HEK293 (cell line): ENCODE data around the gene HMGXB3.
A peak's percentile ranks its signal among the peaks of the same experiment; 100 is the strongest.

Source experiments
- CTCF ChIA-PET: fragments of 350-600 bp; formaldehyde crosslinking; extraction: SDS; loops from one replicate; lab custom pipeline; 2021; ENCODE audit warnings: antibody characterized with exemption; lab: Yijun Ruan, JAX
- POLR2A ChIA-PET: fragments of 300-600 bp; formaldehyde crosslinking; extraction: SDS; loops from one replicate; lab custom pipeline; 2020; ENCODE audit warnings: antibody characterized with exemption, inconsistent platforms; lab: Yijun Ruan, JAX
- H3K27ac ChIP-seq: fragments of 200-500 bp; sonication (Bioruptor generic); 2 replicates; pipeline ENCODE4 v1.5.1; 2014; ENCODE audit warnings: low read depth, low read length, control low read depth, inconsistent platforms; ENCODE audit errors: extremely low read depth
- H3K36me3 ChIP-seq, 2 experiments: fragments of 200-500 bp in 1 of 2; sonication (Bioruptor generic) in 1 of 2; 1 replicate in 1 of 2; 2 replicates in 1 of 2; pipeline ENCODE4 v1.5.1; 2014 to 2017; ENCODE audit warnings: inconsistent platforms in 2 of 2, low read length in 2 of 2; ENCODE audit not compliant: control insufficient read depth in 2 of 2, insufficient read depth in 1 of 2
- H3K4me1 ChIP-seq: fragments of 200-500 bp; sonication (Bioruptor generic); 2 replicates; pipeline ENCODE4 v1.5.1; 2014; ENCODE audit warnings: mild to moderate bottlenecking, low read length, inconsistent platforms; ENCODE audit not compliant: control insufficient read depth, insufficient read depth
- H3K4me3 ChIP-seq: 2 replicates; pipeline ENCODE4 v1.5.1; 2011; ENCODE audit warnings: low read depth, mild to moderate bottlenecking, control low read depth, low read length, moderate library complexity
- H3K9me3 ChIP-seq: fragments of 200-500 bp; sonication (Bioruptor generic); 2 replicates; pipeline ENCODE4 v1.5.1; 2014; ENCODE audit warnings: low read depth, low read length, inconsistent platforms; ENCODE audit not compliant: control insufficient read depth, insufficient read depth
- BCL11B ChIP-seq: fragments of 450-650 bp; formaldehyde crosslinking; IDR thresholded peaks from 2 replicates; pipeline ENCODE4 v1.5.1; 2016; ENCODE audit warnings: low read depth, missing biosample characterization, missing genetic modification characterization
- KLF7 ChIP-seq: fragments of 450-650 bp; formaldehyde crosslinking; IDR thresholded peaks from 2 replicates; pipeline ENCODE4 v1.5.1; 2016; ENCODE audit warnings: missing biosample characterization, missing genetic modification characterization, borderline replicate concordance
- RBAK ChIP-seq: fragments of 450-650 bp; formaldehyde crosslinking; IDR thresholded peaks from 2 replicates; pipeline ENCODE4 v1.5.1; 2016; ENCODE audit warnings: missing biosample characterization, missing genetic modification characterization
- SALL2 ChIP-seq: fragments of 450-650 bp; formaldehyde crosslinking; IDR thresholded peaks from 2 replicates; pipeline ENCODE4 v1.5.0; 2017; ENCODE audit warnings: missing biosample characterization, mild to moderate bottlenecking, missing genetic modification characterization, borderline replicate concordance
- ZBTB1 ChIP-seq: fragments of 450-650 bp; formaldehyde crosslinking; IDR thresholded peaks from 2 replicates; pipeline ENCODE4 v1.5.1; 2016; ENCODE audit warnings: missing biosample characterization, missing genetic modification characterization
- ZBTB20 ChIP-seq: fragments of 450-650 bp; formaldehyde crosslinking; IDR thresholded peaks from 2 replicates; pipeline ENCODE4 v1.5.1; 2016; ENCODE audit warnings: missing biosample characterization, missing genetic modification characterization
- ZNF114 ChIP-seq: fragments of 450-650 bp; formaldehyde crosslinking; IDR thresholded peaks from 2 replicates; pipeline ENCODE4 v1.5.0; 2017; ENCODE audit warnings: missing biosample characterization, missing genetic modification characterization
- ZNF155 ChIP-seq: fragments of 450-650 bp; formaldehyde crosslinking; IDR thresholded peaks from 2 replicates; pipeline ENCODE4 v1.5.1; 2016; ENCODE audit warnings: missing biosample characterization, missing genetic modification characterization
- ZNF184 ChIP-seq: fragments of 450-650 bp; IDR thresholded peaks from 2 replicates; pipeline ENCODE4 v1.5.1; 2018; ENCODE audit warnings: missing biosample characterization, mild to moderate bottlenecking, missing genetic modification characterization
- ZNF214 ChIP-seq: fragments of 450-650 bp; formaldehyde crosslinking; IDR thresholded peaks from 2 replicates; pipeline ENCODE4 v1.5.1; 2017; ENCODE audit warnings: missing biosample characterization, mild to moderate bottlenecking, missing genetic modification characterization, borderline replicate concordance
- ZNF350 ChIP-seq: fragments of 450-650 bp; formaldehyde crosslinking; IDR thresholded peaks from 2 replicates; pipeline ENCODE4 v1.5.0; 2017; ENCODE audit warnings: missing biosample characterization, mild to moderate bottlenecking, missing genetic modification characterization
- ZNF391 ChIP-seq: fragments of 450-650 bp; formaldehyde crosslinking; IDR thresholded peaks from 2 replicates; pipeline ENCODE4 v1.5.1; 2016; ENCODE audit warnings: low read depth, missing biosample characterization, missing genetic modification characterization, borderline replicate concordance
- ZNF394 ChIP-seq: fragments of 450-650 bp; formaldehyde crosslinking; IDR thresholded peaks from 2 replicates; pipeline ENCODE4 v1.5.1; 2016; ENCODE audit warnings: missing biosample characterization, missing genetic modification characterization, mild to moderate bottlenecking, moderate library complexity, borderline replicate concordance
- ZNF433 ChIP-seq: fragments of 450-650 bp; formaldehyde crosslinking; IDR thresholded peaks from 2 replicates; pipeline ENCODE4 v1.5.1; 2016; ENCODE audit warnings: missing biosample characterization, missing genetic modification characterization, low read depth
- ZNF521 ChIP-seq: fragments of 450-650 bp; formaldehyde crosslinking; IDR thresholded peaks from 2 replicates; pipeline ENCODE4 v1.5.1; 2017; ENCODE audit warnings: missing biosample characterization, mild to moderate bottlenecking, missing genetic modification characterization
- ZNF548 ChIP-seq: fragments of 450-650 bp; formaldehyde crosslinking; IDR thresholded peaks from 2 replicates; pipeline ENCODE4 v1.5.1; 2016; ENCODE audit warnings: missing biosample characterization, missing genetic modification characterization
- ZNF610 ChIP-seq: fragments of 450-650 bp; formaldehyde crosslinking; IDR thresholded peaks from 2 replicates; pipeline ENCODE4 v1.5.1; 2016; ENCODE audit warnings: missing biosample characterization, missing genetic modification characterization, borderline replicate concordance
- ZNF792 ChIP-seq: fragments of 450-650 bp; formaldehyde crosslinking; IDR thresholded peaks from 2 replicates; pipeline ENCODE4 v1.5.1; 2016; ENCODE audit warnings: missing biosample characterization, missing genetic modification characterization
- TF ChIP-seq, protein P1 (sequence below): fragments of 450-650 bp; formaldehyde crosslinking; IDR thresholded peaks from 2 replicates; pipeline ENCODE4 v1.5.1; 2016; ENCODE audit warnings: missing biosample characterization, missing genetic modification characterization
- TF ChIP-seq, protein P2 (sequence below): fragments of 450-650 bp; formaldehyde crosslinking; IDR thresholded peaks from 2 replicates; pipeline ENCODE4 v1.5.1; 2017; ENCODE audit warnings: missing biosample characterization, missing genetic modification characterization
- TF ChIP-seq, protein P3 (sequence below): fragments of 450-650 bp; formaldehyde crosslinking; IDR thresholded peaks from 2 replicates; pipeline ENCODE4 v1.5.1; 2016; ENCODE audit warnings: missing biosample characterization, missing genetic modification characterization
- TF ChIP-seq, protein P4 (sequence below): fragments of 450-650 bp; formaldehyde crosslinking; IDR thresholded peaks from 2 replicates; pipeline ENCODE4 v1.5.1; 2016; ENCODE audit warnings: missing biosample characterization, missing genetic modification characterization

HMGXB3 gene

DNA sequence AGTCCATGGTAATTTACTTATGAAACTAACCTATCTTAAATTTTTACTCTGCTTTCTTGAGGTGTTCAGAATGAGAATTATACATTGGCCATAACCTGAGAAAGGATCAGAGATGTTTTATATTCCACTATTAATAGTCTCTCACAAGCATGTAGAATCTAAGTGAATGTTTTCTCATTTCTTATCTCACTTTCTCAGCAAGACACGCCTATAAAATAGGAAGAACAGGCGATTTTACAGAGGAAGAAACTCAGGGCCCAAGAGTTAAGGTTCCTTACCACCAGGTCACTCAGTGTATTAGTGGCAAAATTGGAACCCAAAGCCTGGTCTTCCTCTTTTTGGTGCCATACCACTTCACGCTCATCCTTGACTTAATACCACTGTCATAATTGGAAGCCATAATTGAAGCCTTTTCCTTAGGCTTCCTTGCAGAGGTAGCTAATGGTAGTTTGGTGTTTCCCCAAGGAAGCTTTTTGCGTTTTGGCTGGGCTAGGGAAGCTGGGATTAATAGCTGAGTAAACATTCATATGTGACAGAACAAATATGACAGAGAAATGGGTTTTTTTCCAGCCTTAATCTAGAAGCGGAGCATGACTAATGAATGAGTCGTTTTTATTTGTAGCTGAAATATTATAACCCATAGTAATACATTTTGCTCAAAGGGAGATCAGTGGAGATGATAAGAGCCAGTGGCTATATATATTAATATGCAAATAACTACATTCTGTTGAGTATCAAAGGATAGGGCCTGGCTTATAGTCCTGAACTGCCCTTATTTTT is 16.9 kb downstream of the HMGXB3 start:
- H3K27ac ChIP-seq, result no peak overlapping the region
- H3K36me3 ChIP-seq, result peaks cover 83 to 96% of the 10 kb centered on the region in 2 experiments
- H3K9me3 ChIP-seq, result no peaks in the 10 kb centered on the region; the same call in 1 of the 2 replicates
- CTCF ChIA-PET, result interaction anchor here (0.7 to 2.1 kb wide), 5 partner anchors 11 to 184 kb away, joined by 3 to 6 read pairs (median 3); no protein-coding TSS in a partner anchor
- H3K4me1 ChIP-seq, result no peaks in the 10 kb centered on the region
- TF ChIP-seq ZNF792 (no peak), KLF7 (tag by site-specific recombination) (no peak)
- TF ChIP-seq, all 188 proteins: peak for 0
- POLR2A ChIA-PET, result interaction anchor here (0.6 kb wide), 1 partner anchor 51 kb away, joined by 3 read pairs; no protein-coding TSS in a partner anchor
- no peak overlapping the region for H3K4me3 ChIP-seq

DNA sequence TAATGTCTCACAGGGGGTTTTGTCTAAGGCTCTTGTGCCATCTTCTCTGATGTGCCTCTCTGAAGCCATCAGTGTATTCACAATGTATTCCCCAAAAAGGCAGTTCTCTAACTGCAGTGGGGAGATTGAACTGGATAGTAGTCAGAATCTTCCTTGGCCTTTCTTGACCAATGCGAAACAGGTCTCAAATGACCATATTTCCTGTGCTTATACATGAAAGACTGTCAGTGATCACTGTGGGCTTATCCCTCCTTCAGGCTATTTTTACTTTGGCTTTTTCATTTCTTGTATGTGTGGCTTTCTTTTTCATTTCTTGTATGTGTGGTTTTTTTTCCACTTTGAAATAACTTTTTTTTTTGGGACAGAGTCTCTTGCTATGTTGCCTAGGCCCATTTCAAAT is 19.7 kb downstream of the HMGXB3 start:
- H3K27ac ChIP-seq, result no peak overlapping the region
- no peak for TF ChIP-seq SALL2 (tag by site-specific recombination)
- TF ChIP-seq, protein P1, sequence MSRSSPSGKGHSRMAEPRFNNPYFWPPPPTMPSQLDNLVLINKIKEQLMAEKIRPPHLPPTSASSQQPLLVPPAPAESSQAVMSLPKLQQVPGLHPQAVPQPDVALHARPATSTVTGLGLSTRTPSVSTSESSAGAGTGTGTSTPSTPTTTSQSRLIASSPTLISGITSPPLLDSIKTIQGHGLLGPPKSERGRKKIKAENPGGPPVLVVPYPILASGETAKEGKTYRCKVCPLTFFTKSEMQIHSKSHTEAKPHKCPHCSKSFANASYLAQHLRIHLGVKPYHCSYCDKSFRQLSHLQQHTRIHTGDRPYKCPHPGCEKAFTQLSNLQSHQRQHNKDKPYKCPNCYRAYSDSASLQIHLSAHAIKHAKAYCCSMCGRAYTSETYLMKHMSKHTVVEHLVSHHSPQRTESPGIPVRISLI (tag by site-specific recombination), result peak; percentile 54
- TF ChIP-seq, all 188 proteins: peak for 1
- Histone ChIP-seq H3K36me3 (peaks cover 74 to 96% of the 10 kb centered on the region in 2 experiments), H3K4me3 (no peak overlapping the region), H3K9me3 (no peaks in the 10 kb centered on the region), H3K4me1 (no peaks in the 10 kb centered on the region)
- CTCF ChIA-PET, result interaction anchor here (0.6 to 2.4 kb wide), 4 partner anchors 9 to 579 kb away, joined by 3 to 9 read pairs (median 6); partner anchors contain the start of genes HMGXB3 and TIGD6
- POLR2A ChIA-PET, result interaction anchor here (1.9 kb wide), 1 partner anchor 20 kb away, joined by 5 read pairs; the partner anchor contains the start of genes HMGXB3 and TIGD6

DNA sequence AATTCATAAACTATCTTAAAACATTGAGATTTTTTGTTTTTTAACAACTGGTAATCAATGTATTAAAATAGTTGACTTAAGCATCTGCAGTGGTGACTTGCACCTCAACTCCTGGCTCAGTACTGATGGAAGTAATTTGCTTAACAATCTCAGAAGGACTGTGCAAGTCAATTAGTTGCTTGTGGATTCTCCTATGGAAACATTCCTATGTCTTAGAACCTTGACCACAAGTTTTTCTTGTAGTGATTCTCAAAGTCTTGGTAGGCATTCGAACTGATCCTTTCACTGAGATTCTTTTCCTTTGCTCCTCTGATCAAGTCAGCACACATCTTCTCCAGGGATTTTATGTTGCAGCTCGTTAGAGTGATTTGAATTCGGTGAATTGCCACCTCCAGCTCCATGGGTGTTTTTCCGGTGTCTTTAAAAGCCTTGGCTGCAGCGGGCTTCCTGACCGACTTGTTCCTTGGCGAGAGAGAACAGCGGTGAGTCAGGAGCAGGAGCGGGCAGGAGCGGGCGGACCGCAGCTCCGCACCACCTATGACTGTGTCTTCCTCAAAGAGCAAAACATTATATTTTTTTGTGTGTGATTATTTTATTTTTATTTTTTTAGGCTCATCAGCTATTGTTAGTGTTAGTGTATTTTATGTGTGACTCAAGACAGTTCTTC is 21.1 kb downstream of the HMGXB3 start:
- Histone ChIP-seq H3K9me3 (no peaks in the 10 kb centered on the region), H3K36me3 (peaks cover 68 to 96% of the 10 kb centered on the region in 2 experiments), H3K27ac (no peak overlapping the region), H3K4me3 (no peak overlapping the region), H3K4me1 (no peaks in the 10 kb centered on the region)
- ChIA-PET CTCF (interaction anchor here (0.6 to 2.4 kb wide), 7 partner anchors 8 to 187 kb away, joined by 3 to 11 read pairs (median 4); partner anchors contain the start of genes HMGXB3 and TIGD6), POLR2A (interaction anchor here (0.6 to 1.9 kb wide), 3 partner anchors 17 to 290 kb away, joined by 3 to 5 read pairs (median 5); partner anchors contain the start of genes HMGXB3 and TIGD6)
- TF ChIP-seq ZNF521 (no peak), ZNF114 (tag by site-specific recombination) (no peak), ZNF391 (tag by site-specific recombination) (no peak), ZNF610 (tag by site-specific recombination) (no peak), BCL11B (tag by site-specific recombination) (no peak), ZNF214 (tag by site-specific recombination) (no peak), ZNF792 (no peak), ZNF394 (tag by site-specific recombination) (no peak), ZNF350 (tag by site-specific recombination) (no peak), RBAK (tag by site-specific recombination) (no peak), ZNF155 (tag by site-specific recombination) (no peak), ZBTB20 (tag by site-specific recombination) (no peak), ZNF548 (no peak), ZBTB1 (tag by site-specific recombination) (no peak), ZNF184 (tag by site-specific recombination) (no peak), ZNF433 (tag by site-specific recombination) (no peak)
- TF ChIP-seq, protein P2, sequence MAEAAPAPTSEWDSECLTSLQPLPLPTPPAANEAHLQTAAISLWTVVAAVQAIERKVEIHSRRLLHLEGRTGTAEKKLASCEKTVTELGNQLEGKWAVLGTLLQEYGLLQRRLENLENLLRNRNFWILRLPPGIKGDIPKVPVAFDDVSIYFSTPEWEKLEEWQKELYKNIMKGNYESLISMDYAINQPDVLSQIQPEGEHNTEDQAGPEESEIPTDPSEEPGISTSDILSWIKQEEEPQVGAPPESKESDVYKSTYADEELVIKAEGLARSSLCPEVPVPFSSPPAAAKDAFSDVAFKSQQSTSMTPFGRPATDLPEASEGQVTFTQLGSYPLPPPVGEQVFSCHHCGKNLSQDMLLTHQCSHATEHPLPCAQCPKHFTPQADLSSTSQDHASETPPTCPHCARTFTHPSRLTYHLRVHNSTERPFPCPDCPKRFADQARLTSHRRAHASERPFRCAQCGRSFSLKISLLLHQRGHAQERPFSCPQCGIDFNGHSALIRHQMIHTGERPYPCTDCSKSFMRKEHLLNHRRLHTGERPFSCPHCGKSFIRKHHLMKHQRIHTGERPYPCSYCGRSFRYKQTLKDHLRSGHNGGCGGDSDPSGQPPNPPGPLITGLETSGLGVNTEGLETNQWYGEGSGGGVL (tag by site-specific recombination), result no peak
- TF ChIP-seq, protein P3, sequence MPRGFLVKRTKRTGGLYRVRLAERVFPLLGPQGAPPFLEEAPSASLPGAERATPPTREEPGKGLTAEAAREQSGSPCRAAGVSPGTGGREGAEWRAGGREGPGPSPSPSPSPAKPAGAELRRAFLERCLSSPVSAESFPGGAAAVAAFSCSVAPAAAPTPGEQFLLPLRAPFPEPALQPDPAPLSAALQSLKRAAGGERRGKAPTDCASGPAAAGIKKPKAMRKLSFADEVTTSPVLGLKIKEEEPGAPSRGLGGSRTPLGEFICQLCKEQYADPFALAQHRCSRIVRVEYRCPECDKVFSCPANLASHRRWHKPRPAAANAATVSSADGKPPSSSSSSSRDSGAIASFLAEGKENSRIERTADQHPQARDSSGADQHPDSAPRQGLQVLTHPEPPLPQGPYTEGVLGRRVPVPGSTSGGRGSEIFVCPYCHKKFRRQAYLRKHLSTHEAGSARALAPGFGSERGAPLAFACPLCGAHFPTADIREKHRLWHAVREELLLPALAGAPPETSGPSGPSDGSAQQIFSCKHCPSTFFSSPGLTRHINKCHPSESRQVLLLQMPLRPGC (tag by site-specific recombination), result no peak
- TF ChIP-seq, protein P4, sequence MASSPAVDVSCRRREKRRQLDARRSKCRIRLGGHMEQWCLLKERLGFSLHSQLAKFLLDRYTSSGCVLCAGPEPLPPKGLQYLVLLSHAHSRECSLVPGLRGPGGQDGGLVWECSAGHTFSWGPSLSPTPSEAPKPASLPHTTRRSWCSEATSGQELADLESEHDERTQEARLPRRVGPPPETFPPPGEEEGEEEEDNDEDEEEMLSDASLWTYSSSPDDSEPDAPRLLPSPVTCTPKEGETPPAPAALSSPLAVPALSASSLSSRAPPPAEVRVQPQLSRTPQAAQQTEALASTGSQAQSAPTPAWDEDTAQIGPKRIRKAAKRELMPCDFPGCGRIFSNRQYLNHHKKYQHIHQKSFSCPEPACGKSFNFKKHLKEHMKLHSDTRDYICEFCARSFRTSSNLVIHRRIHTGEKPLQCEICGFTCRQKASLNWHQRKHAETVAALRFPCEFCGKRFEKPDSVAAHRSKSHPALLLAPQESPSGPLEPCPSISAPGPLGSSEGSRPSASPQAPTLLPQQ (tag by site-specific recombination), result no peak
